CD4-positive, alpha-beta T cell (primary cell): ENCODE measurements around the gene RCL1. TPM values are rescaled to one million over a fixed set of nuclear protein-coding genes. Genes with fewer than 3 reads are reported as not detected.

Source experiments
- ATAC-seq: fragments of 200-7000 bp; cut with Tn5 transposase; one replicate; pipeline ENCODE4 v1.10.0; 2022; ENCODE audit warnings: mild to moderate bottlenecking; ENCODE audit not compliant: poor library complexity
- CTCF ChIA-PET: fragments of 350-600 bp; sonication (Branson Sonifier 250); formaldehyde crosslinking; loops from one replicate; lab custom pipeline; 2021; ENCODE audit warnings: antibody characterized with exemption, inconsistent platforms; lab: Charles Lee
- POLR2A ChIA-PET: fragments of 350-600 bp; sonication (Branson Sonifier 250); formaldehyde crosslinking; loops from one replicate; lab custom pipeline; 2021; ENCODE audit warnings: antibody characterized with exemption, inconsistent platforms; lab: Charles Lee
- DNase-seq, 14 experiments: peaks; one replicate each; pipeline ENCODE4 v3.0.0-alpha.2; 2013 to 2020; ENCODE audit warnings: mixed read lengths in 2 of 14
- H3K27ac ChIP-seq, 2 donors: one replicate each; pipeline versions ENCODE4 v1.5.1 to v1.7.0; 2013; ENCODE audit warnings: low read length in 2 of 2, low read depth in 1 of 2, mild to moderate bottlenecking in 1 of 2
- H3K27me3 ChIP-seq, 2 experiments: 1 replicate in 1 of 2; 2 replicates in 1 of 2; pipeline versions ENCODE4 v1.6.1 to v1.7.0; 2013; ENCODE audit warnings: low read length in 2 of 2, control low read depth in 1 of 2, mild to moderate bottlenecking in 1 of 2, moderate library complexity in 1 of 2; ENCODE audit not compliant: insufficient read depth in 2 of 2, control insufficient read depth in 1 of 2
- H3K36me3 ChIP-seq: one replicate; pipeline ENCODE4 v1.6.1; 2013; ENCODE audit warnings: low read length, control low read depth; ENCODE audit not compliant: insufficient read depth
- H3K4me1 ChIP-seq: one replicate; pipeline ENCODE4 v1.6.1; 2013; ENCODE audit warnings: low read length, control low read depth; ENCODE audit not compliant: insufficient read depth
- H3K4me3 ChIP-seq: one replicate; pipeline ENCODE4 v1.5.1; 2013; ENCODE audit warnings: mild to moderate bottlenecking, low read length, moderate library complexity
- H3K9me3 ChIP-seq, 2 experiments: 1 replicate in 1 of 2; 2 replicates in 1 of 2; pipeline versions ENCODE4 v1.6.1 to v1.7.0; 2013; ENCODE audit warnings: low read length in 2 of 2, mild to moderate bottlenecking in 2 of 2, control low read depth in 1 of 2, moderate library complexity in 1 of 2; ENCODE audit not compliant: control insufficient read depth in 1 of 2, insufficient read depth in 1 of 2
- H3K27ac Mint-ChIP-seq: one replicate; pipeline ENCODE4 v1.8.0; 2020; ENCODE audit warnings: mixed read lengths
- H3K27me3 Mint-ChIP-seq: one replicate; pipeline ENCODE4 v1.8.0; 2021; ENCODE audit warnings: mixed read lengths
- H3K36me3 Mint-ChIP-seq: one replicate; pipeline ENCODE4 v1.8.0; 2021; ENCODE audit warnings: low read depth, mixed read lengths
- H3K4me1 Mint-ChIP-seq: one replicate; pipeline ENCODE4 v1.8.0; 2021; ENCODE audit warnings: low read depth, mixed read lengths
- H3K4me3 Mint-ChIP-seq: one replicate; pipeline ENCODE4 v1.8.0; 2020; ENCODE audit warnings: mild to moderate bottlenecking, mixed read lengths
- H3K9me3 Mint-ChIP-seq: one replicate; pipeline ENCODE4 v1.8.0; 2020; ENCODE audit warnings: mixed read lengths
- CTCF ChIP-seq: fragments of 200-600 bp; IDR thresholded peaks from one replicate; pipeline ENCODE4 v1.8.0; 2022; ENCODE audit warnings: antibody characterized with exemption, mild to moderate bottlenecking
- intact Hi-C, 2 experiments: fragments of 100-400 bp; cut with DNase I in 1 of 2; cut with micrococcal nuclease in 1 of 2; formaldehyde crosslinking; loops; one replicate each; pipeline versions ENCODE4 v1.15.1 to v1.9.0; 2023 to 2025; cut with DNase I, micrococcal nuclease
- total RNA-seq, 174 experiments: library from RNA in 2 of 174; stranded (reverse) in 2 of 174; gene quantifications; one replicate each; pipeline ENCODE4 v1.2.3 and lab custom pipeline; 2021 to 2026

RCL1 gene
- total RNA-seq, 2 experiments from 2014 or later, result 33.8 to 35.5 TPM

- ChIA-PET POLR2A (no interaction called here), CTCF (no interaction called here)
- Mint-ChIP-seq H3K27ac (no peak overlapping the region), H3K4me1 (peaks cover 6% of the 10 kb centered on the region), H3K27me3 (no peaks in the 10 kb centered on the region), H3K4me3 (no peak overlapping the region), H3K36me3 (peaks cover 36% of the 10 kb centered on the region), H3K9me3 (no peaks in the 10 kb centered on the region)
- DNase-seq, result no peak
- Histone ChIP-seq H3K4me1 (no peaks in the 10 kb centered on the region), H3K27me3 (no peaks in the 10 kb centered on the region), H3K27ac (no peak overlapping the region), H3K9me3 (no peaks in the 10 kb centered on the region), H3K36me3 (no peaks in the 10 kb centered on the region), H3K4me3 (no peak overlapping the region)
- no peak for ATAC-seq
- no peak for TF ChIP-seq CTCF
- intact Hi-C loops, result no loop called here
These were observed 73.7 kb downstream of the RCL1 start for GRCh38 chr9:4866239-4866969.

- H3K9me3 ChIP-seq, result no peaks in the 10 kb centered on the region
- Mint-ChIP-seq H3K4me3 (no peak overlapping the region), H3K36me3 (no peaks in the 10 kb centered on the region), H3K27ac (no peak overlapping the region), H3K27me3 (no peaks in the 10 kb centered on the region), H3K4me1 (no peaks in the 10 kb centered on the region), H3K9me3 (peaks cover 3% of the 10 kb centered on the region)
- H3K27me3 ChIP-seq, result no peaks in the 10 kb centered on the region
- CTCF ChIA-PET, result no interaction called here
- intact Hi-C loops, result no loop called here
- DNase-seq, result no peak
- H3K4me1 ChIP-seq, result no peaks in the 10 kb centered on the region
- no peak for TF ChIP-seq CTCF
- POLR2A ChIA-PET, result no interaction called here
- no peaks in the 10 kb centered on the region for H3K36me3 ChIP-seq
- H3K4me3 ChIP-seq, result no peak overlapping the region
- ATAC-seq, result no peak
- H3K27ac ChIP-seq, result no peak overlapping the region
These were observed 80.3 kb downstream of the RCL1 start for GRCh38 chr9:4873066-4873465.

- Histone ChIP-seq H3K27me3 (no peaks in the 10 kb centered on the region), H3K36me3 (no peaks in the 10 kb centered on the region), H3K27ac (no peak overlapping the region), H3K4me1 (no peaks in the 10 kb centered on the region), H3K9me3 (no peaks in the 10 kb centered on the region), H3K4me3 (no peak overlapping the region)
- no peaks in the 10 kb centered on the region for H3K36me3 Mint-ChIP-seq
- TF ChIP-seq CTCF, result no peak
- no peak overlapping the region for H3K4me3 Mint-ChIP-seq
- H3K27me3 Mint-ChIP-seq, result no peaks in the 10 kb centered on the region
- ChIA-PET POLR2A (no interaction called here), CTCF (no interaction called here)
- ATAC-seq (no peak), DNase-seq (no peak)
- intact Hi-C loops, result no loop called here
- H3K27ac Mint-ChIP-seq, result no peak overlapping the region
- no peaks in the 10 kb centered on the region for H3K4me1 Mint-ChIP-seq
- peaks cover 3% of the 10 kb centered on the region for H3K9me3 Mint-ChIP-seq
These were observed 82.8 kb downstream of the RCL1 start for GRCh38 chr9:4875559-4875958.
